ENCODE data around the gene ETFBKMT. TPM values are rescaled to one million over a fixed set of nuclear protein-coding genes. Genes with fewer than 3 reads are reported as not detected.

The ETFBKMT gene
- total RNA-seq, 1 donor from 2014 or later = 2.2 TPM

DNA sequence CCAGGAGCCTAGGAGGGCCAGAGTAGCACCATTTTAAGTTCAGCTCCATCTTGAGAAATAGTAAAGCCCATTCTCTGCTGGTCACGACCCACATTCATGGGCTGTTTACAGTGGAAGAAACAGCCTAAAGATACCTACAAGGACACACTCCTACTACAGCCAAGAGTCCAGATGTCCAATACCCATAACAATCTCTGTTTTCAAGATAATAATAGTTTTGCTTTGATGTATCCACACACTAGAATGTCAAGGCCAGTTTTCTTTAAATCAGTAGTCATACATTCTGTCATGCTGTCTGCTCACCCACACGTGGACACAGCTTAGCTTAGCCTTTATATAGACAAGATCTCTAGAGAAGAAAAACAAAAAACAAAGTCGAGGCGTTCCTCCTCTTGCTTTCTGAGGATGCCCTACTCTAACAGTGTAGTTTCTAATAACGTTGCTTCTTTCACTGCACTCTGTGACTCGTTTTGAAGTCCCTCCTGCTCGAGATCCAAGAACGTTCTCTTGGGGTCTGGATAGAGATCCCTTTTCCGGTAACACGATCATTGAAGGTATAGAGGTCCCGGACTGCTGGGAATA is 17.9 kb upstream of the ETFBKMT start:
- FAIRE-seq (no peak), DNase-seq (ENCODE audit: low read depth) (no peak)
- H3K27ac ChIP-seq (ENCODE audit: low read depth, low read length) = no peak overlapping the region
- no peak overlapping the region for H3K9ac ChIP-seq (ENCODE audit: low read length)
- TF ChIP-seq, protein P1, sequence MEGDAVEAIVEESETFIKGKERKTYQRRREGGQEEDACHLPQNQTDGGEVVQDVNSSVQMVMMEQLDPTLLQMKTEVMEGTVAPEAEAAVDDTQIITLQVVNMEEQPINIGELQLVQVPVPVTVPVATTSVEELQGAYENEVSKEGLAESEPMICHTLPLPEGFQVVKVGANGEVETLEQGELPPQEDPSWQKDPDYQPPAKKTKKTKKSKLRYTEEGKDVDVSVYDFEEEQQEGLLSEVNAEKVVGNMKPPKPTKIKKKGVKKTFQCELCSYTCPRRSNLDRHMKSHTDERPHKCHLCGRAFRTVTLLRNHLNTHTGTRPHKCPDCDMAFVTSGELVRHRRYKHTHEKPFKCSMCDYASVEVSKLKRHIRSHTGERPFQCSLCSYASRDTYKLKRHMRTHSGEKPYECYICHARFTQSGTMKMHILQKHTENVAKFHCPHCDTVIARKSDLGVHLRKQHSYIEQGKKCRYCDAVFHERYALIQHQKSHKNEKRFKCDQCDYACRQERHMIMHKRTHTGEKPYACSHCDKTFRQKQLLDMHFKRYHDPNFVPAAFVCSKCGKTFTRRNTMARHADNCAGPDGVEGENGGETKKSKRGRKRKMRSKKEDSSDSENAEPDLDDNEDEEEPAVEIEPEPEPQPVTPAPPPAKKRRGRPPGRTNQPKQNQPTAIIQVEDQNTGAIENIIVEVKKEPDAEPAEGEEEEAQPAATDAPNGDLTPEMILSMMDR (IDR thresholded peaks at IDR 0.05; ENCODE audit: insufficient read depth, low read depth, low read length) = no peak
- TF ChIP-seq EZH2 (IDR thresholded peaks at IDR 0.05; ENCODE audit: insufficient read depth, low read length) = no peak
- no peaks in the 10 kb centered on the region for H4K20me1 ChIP-seq (ENCODE audit: insufficient read depth, low read length)
- no peak overlapping the region for H3K4me2 ChIP-seq (ENCODE audit: low read length)
- Mint-ChIP-seq H3K4me3 (ENCODE audit: unreplicated experiment) (no peak overlapping the region), H3K36me3 (ENCODE audit: low read depth, unreplicated experiment) (no peaks in the 10 kb centered on the region), H3K27me3 (ENCODE audit: low read depth, unreplicated experiment) (no peaks in the 10 kb centered on the region), H3K27ac (ENCODE audit: unreplicated experiment) (no peak overlapping the region), H3K4me1 (ENCODE audit: low read depth, unreplicated experiment) (peaks cover 3% of the 10 kb centered on the region), H3K9me3 (ENCODE audit: unreplicated experiment) (no peaks in the 10 kb centered on the region)
- no peak overlapping the region for H3K4me3 ChIP-seq (ENCODE audit: insufficient read depth, low read depth, low read length)
- H3K36me3 ChIP-seq (ENCODE audit: insufficient read depth, low read length) = no peaks in the 10 kb centered on the region
- no peaks in the 10 kb centered on the region for H3K9me3 ChIP-seq (ENCODE audit: insufficient read depth, low read depth, low read length)
- no peaks in the 10 kb centered on the region for H3K4me1 ChIP-seq (ENCODE audit: insufficient read depth, low read length)
- H3K27me3 ChIP-seq (ENCODE audit: insufficient read depth, low read length) = no peaks in the 10 kb centered on the region
- no peak overlapping the region for H2AFZ ChIP-seq (ENCODE audit: low read depth, low read length)
- no peaks in the 10 kb centered on the region for H3K79me2 ChIP-seq (ENCODE audit: insufficient read depth, low read length)

DNA sequence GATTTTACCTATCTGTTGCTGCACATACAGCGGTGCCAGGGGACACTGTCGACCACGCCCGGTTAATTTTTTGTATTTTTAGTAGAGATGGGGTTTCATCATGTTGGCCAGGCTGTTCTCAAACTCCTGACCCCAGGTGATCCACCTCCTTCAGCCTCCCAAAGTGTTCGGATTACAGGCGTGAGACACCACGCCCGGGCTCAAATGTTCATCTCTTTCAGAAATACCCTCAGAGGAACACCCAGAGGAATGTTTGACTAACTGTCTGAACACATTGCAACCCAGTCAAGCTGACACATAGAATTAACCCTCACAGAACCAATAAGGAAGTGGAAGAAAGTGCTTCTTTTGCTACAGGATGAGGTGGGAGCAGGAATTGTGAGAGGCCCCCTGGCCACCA is 15.0 kb upstream of the ETFBKMT start:
- DNase-seq (ENCODE audit: low read depth) (no peak), FAIRE-seq (no peak)
- H4K20me1 ChIP-seq (ENCODE audit: insufficient read depth, low read length) = no peaks in the 10 kb centered on the region
- no peaks in the 10 kb centered on the region for H3K79me2 ChIP-seq (ENCODE audit: insufficient read depth, low read length)
- no peaks in the 10 kb centered on the region for H3K27me3 ChIP-seq (ENCODE audit: insufficient read depth, low read length)
- no peak for TF ChIP-seq EZH2 (IDR thresholded peaks at IDR 0.05; ENCODE audit: insufficient read depth, low read length)
- TF ChIP-seq, protein P1 (IDR thresholded peaks at IDR 0.05; ENCODE audit: insufficient read depth, low read depth, low read length) = no peak
- H3K36me3 ChIP-seq (ENCODE audit: insufficient read depth, low read length) = no peaks in the 10 kb centered on the region
- no peak overlapping the region for H3K4me2 ChIP-seq (ENCODE audit: low read length)
- no peaks in the 10 kb centered on the region for H3K27me3 Mint-ChIP-seq (ENCODE audit: low read depth, unreplicated experiment)
- H3K9me3 ChIP-seq (ENCODE audit: insufficient read depth, low read depth, low read length) = no peaks in the 10 kb centered on the region
- no peak overlapping the region for H3K9ac ChIP-seq (ENCODE audit: low read length)
- no peak overlapping the region for H2AFZ ChIP-seq (ENCODE audit: low read depth, low read length)
- H3K4me3 ChIP-seq (ENCODE audit: insufficient read depth, low read depth, low read length) = no peak overlapping the region
- H3K4me3 Mint-ChIP-seq (ENCODE audit: unreplicated experiment) = no peak overlapping the region
- no peak overlapping the region for H3K27ac Mint-ChIP-seq (ENCODE audit: unreplicated experiment)
- H3K27ac ChIP-seq (ENCODE audit: low read depth, low read length) = no peak overlapping the region
- peaks cover 3% of the 10 kb centered on the region for H3K4me1 Mint-ChIP-seq (ENCODE audit: low read depth, unreplicated experiment)
- no peaks in the 10 kb centered on the region for H3K9me3 Mint-ChIP-seq (ENCODE audit: unreplicated experiment)
- no peaks in the 10 kb centered on the region for H3K36me3 Mint-ChIP-seq (ENCODE audit: low read depth, unreplicated experiment)
- no peaks in the 10 kb centered on the region for H3K4me1 ChIP-seq (ENCODE audit: insufficient read depth, low read length)

- Histone ChIP-seq H3K4me3 (ENCODE audit: insufficient read depth, low read depth, low read length) (no peak overlapping the region), H3K4me1 (ENCODE audit: insufficient read depth, low read length) (no peaks in the 10 kb centered on the region), H3K9ac (ENCODE audit: low read length) (no peak overlapping the region), H4K20me1 (ENCODE audit: insufficient read depth, low read length) (no peaks in the 10 kb centered on the region), H3K4me2 (ENCODE audit: low read length) (no peak overlapping the region), H3K27ac (ENCODE audit: low read depth, low read length) (no peak overlapping the region), H3K36me3 (ENCODE audit: insufficient read depth, low read length) (no peaks in the 10 kb centered on the region), H3K27me3 (ENCODE audit: insufficient read depth, low read length) (no peaks in the 10 kb centered on the region), H3K79me2 (ENCODE audit: insufficient read depth, low read length) (no peaks in the 10 kb centered on the region), H3K9me3 (ENCODE audit: insufficient read depth, low read depth, low read length) (no peaks in the 10 kb centered on the region), H2AFZ (ENCODE audit: low read depth, low read length) (no peak overlapping the region)
- H3K36me3 Mint-ChIP-seq (ENCODE audit: low read depth, unreplicated experiment) = no peaks in the 10 kb centered on the region
- H3K27ac Mint-ChIP-seq (ENCODE audit: unreplicated experiment) = no peak overlapping the region
- DNase-seq (ENCODE audit: low read depth) (no peak), FAIRE-seq (no peak)
- peaks cover 3% of the 10 kb centered on the region for H3K4me1 Mint-ChIP-seq (ENCODE audit: low read depth, unreplicated experiment)
- H3K4me3 Mint-ChIP-seq (ENCODE audit: unreplicated experiment) = no peak overlapping the region
- no peak for TF ChIP-seq EZH2 (IDR thresholded peaks at IDR 0.05; ENCODE audit: insufficient read depth, low read length)
- TF ChIP-seq, protein P1 (IDR thresholded peaks at IDR 0.05; ENCODE audit: insufficient read depth, low read depth, low read length) = no peak
- no peaks in the 10 kb centered on the region for H3K9me3 Mint-ChIP-seq (ENCODE audit: unreplicated experiment)
- no peaks in the 10 kb centered on the region for H3K27me3 Mint-ChIP-seq (ENCODE audit: low read depth, unreplicated experiment)
Measured at GRCh38 chr12:31645924-31646323, 13.6 kb upstream of the ETFBKMT start.

Measured in astrocyte (in vitro differentiated cells and primary cell).